Measurements from ENCODE around the gene HOMER1. TPM values are rescaled to one million over a fixed set of nuclear protein-coding genes. Genes with fewer than 3 reads are reported as not detected.

Gene HOMER1
- total and polyA plus RNA-seq, 9 of the 15 experiments (the other 6 are each of a cell fraction or from before 2014, with no cell fraction given): 6.3 to 39.9 (median 9.9) TPM

DNA sequence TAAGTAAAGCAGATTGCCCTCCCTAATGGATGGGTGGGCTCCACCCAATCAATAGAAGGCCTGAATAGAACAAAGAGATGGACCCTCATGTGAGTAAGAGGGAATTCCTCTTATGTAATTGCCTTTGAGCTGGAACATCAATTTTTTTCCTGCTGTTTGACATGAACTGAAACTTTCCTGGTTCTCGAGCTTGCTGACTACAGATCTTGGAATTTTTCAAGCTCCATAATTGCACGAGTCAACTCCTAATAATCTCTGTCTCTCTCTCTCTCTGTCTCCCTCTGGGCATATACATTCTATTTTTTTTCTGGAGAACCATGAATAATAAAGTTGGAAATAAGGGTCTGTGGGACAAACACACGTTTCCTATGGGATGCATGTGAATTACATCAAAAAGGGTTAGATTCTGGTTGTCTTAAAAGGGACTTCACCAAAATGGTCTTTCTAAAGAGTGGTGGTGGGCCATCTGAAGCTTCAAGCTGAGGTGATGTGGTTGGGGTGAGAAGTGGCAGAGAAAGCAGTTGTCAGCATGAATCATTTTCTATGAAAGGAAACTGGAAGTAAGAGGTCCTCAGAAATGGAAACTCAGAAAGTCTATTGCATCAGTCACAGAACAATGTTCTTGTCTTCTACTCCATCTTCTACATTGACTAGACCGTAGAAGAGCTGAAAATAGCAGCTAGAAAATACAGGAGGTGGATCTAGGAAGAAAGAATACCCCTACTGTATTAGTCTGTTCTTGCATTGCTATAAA is 47.0 kb upstream of the HOMER1 start:
- Histone ChIP-seq H3K27ac (ENCODE audit: extremely low read depth, low read depth, low read length) (no peak overlapping the region), H2AFZ (ENCODE audit: low read depth, low read length) (no peak overlapping the region), H3K4me1 (replicated peaks in 1 of 2; ENCODE audit: control insufficient read depth in 2 of 2, insufficient read depth in 2 of 2, low read length in 2 of 2) (no peaks in the 10 kb centered on the region; a peak in 1 of 5 replicates), H3K36me3 (ENCODE audit: control insufficient read depth, insufficient read depth, low read length) (no peaks in the 10 kb centered on the region), H3K9me1 (ENCODE audit: control insufficient read depth, insufficient read depth, low read length) (no peaks in the 10 kb centered on the region), H4K20me1 (replicated peaks; ENCODE audit: control insufficient read depth, insufficient read depth, low read length) (no peaks in the 10 kb centered on the region), H3K4me2 (ENCODE audit: insufficient read depth, low read length) (no peak overlapping the region), H3K4me3 (no peak overlapping the region), H3K79me2 (ENCODE audit: control insufficient read depth, insufficient read depth, low read length) (no peaks in the 10 kb centered on the region), H3K27me3 (ENCODE audit: control insufficient read depth in 2 of 2, insufficient read depth in 2 of 2, low read length in 2 of 2) (no peaks in the 10 kb centered on the region), H3K9ac (ENCODE audit: insufficient read depth in 1 of 2, low read depth in 2 of 2, low read length in 2 of 2) (no peak overlapping the region), H3K9me3 (replicated peaks; ENCODE audit: control insufficient read depth, insufficient read depth, low read depth, low read length) (no peaks in the 10 kb centered on the region)
- no TSS peak for BruUV-seq (replicated peaks)
- ChIA-PET CTCF (ENCODE audit: low intra/inter-chr PET ratio) (no interaction called here), POLR2A (interaction anchor here (0.7 kb wide), 1 partner anchor 79 kb away, joined by 3 read pairs; no protein-coding TSS in a partner anchor)
- intact Hi-C loops (cut with micrococcal nuclease) (no loop called here), in situ Hi-C loops (cut with MboI) (no loop called here)
- ATAC-seq: peak; percentile 42; the same call in 2 of the 3 replicates
- no peak for DNase-seq (ENCODE audit: extremely low read depth in 1 of 4, low spot score in 3 of 4)
- 27% methylated on average over 4 of the region's 4 CpGs for WGBS (ENCODE audit: insufficient coverage, low coverage, missing lambda C conversion rate)
- FAIRE-seq: no peak
- TF ChIP-seq CCAR2 (IDR thresholded peaks at IDR 0.05; ENCODE audit: low read depth, low read length) (no peak), TRIM24 (IDR thresholded peaks at IDR 0.05) (0 out of 4 replicates have a peak, but pooled peaks of 1 of the 2 experiments have one; percentile 24), HNRNPUL1 (IDR thresholded peaks at IDR 0.05; ENCODE audit: low read length) (no peak), ZNF79 (CRISPR knock-in tag; IDR thresholded peaks at IDR 0.05; ENCODE audit: low read depth) (no peak), ZNF23 (CRISPR knock-in tag; IDR thresholded peaks at IDR 0.05) (no peak), HMG20A (CRISPR knock-in tag; conservative IDR thresholded peaks at IDR 0.05) (no peak), ILK (tag; IDR thresholded peaks at IDR 0.05; ENCODE audit: borderline replicate concordance, low read depth) (no peak), ZNF253 (CRISPR knock-in tag; conservative IDR thresholded peaks at IDR 0.05) (no peak), TOE1 (IDR thresholded peaks at IDR 0.05; ENCODE audit: borderline replicate concordance) (no peak), TOE1 (CRISPR knock-in tag; IDR thresholded peaks at IDR 0.05; ENCODE audit: borderline replicate concordance, low read depth) (peak; percentile 55; the same call in 1 of the 2 replicates), ZNF121 (CRISPR knock-in tag; conservative IDR thresholded peaks at IDR 0.05) (no peak), NR2F6 (CRISPR knock-in tag; IDR thresholded peaks at IDR 0.05) (no peak), FOXA3 (CRISPR knock-in tag; conservative IDR thresholded peaks at IDR 0.05 in 1 of 2, IDR thresholded peaks at IDR 0.05 in 1 of 2) (no peak), MEIS2 (IDR thresholded peaks at IDR 0.05; ENCODE audit: partially characterized antibody) (peak; percentile 73)
- TF ChIP-seq, protein P1, sequence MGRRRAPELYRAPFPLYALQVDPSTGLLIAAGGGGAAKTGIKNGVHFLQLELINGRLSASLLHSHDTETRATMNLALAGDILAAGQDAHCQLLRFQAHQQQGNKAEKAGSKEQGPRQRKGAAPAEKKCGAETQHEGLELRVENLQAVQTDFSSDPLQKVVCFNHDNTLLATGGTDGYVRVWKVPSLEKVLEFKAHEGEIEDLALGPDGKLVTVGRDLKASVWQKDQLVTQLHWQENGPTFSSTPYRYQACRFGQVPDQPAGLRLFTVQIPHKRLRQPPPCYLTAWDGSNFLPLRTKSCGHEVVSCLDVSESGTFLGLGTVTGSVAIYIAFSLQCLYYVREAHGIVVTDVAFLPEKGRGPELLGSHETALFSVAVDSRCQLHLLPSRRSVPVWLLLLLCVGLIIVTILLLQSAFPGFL (CRISPR knock-in tag; IDR thresholded peaks at IDR 0.05): no peak
- TF ChIP-seq, protein P2, sequence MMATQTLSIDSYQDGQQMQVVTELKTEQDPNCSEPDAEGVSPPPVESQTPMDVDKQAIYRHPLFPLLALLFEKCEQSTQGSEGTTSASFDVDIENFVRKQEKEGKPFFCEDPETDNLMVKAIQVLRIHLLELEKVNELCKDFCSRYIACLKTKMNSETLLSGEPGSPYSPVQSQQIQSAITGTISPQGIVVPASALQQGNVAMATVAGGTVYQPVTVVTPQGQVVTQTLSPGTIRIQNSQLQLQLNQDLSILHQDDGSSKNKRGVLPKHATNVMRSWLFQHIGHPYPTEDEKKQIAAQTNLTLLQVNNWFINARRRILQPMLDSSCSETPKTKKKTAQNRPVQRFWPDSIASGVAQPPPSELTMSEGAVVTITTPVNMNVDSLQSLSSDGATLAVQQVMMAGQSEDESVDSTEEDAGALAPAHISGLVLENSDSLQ (IDR thresholded peaks at IDR 0.05): peak; percentile 45
